HEK293 (cell line): ENCODE results near the gene SBK2.

Experiments
- GFI1B ChIP-seq: fragments of 450-650 bp; formaldehyde crosslinking; IDR thresholded peaks from 2 replicates; pipeline ENCODE4 v1.5.1; 2016; ENCODE audit warnings: missing biosample characterization, missing genetic modification characterization
- KLF7 ChIP-seq: fragments of 450-650 bp; formaldehyde crosslinking; IDR thresholded peaks from 2 replicates; pipeline ENCODE4 v1.5.1; 2016; ENCODE audit warnings: missing biosample characterization, missing genetic modification characterization, borderline replicate concordance
- SP2 ChIP-seq: fragments of 450-650 bp; formaldehyde crosslinking; IDR thresholded peaks from 2 replicates; pipeline ENCODE4 v1.5.1; 2016; ENCODE audit warnings: missing biosample characterization, missing genetic modification characterization
- ZBTB11 ChIP-seq: fragments of 450-650 bp; formaldehyde crosslinking; conservative IDR thresholded peaks from 2 replicates; pipeline ENCODE4 v1.5.1; 2016; ENCODE audit warnings: low read depth, missing biosample characterization, missing genetic modification characterization
- ZBTB6 ChIP-seq: fragments of 450-650 bp; formaldehyde crosslinking; IDR thresholded peaks from 2 replicates; pipeline ENCODE4 v1.5.1; 2017; ENCODE audit warnings: missing biosample characterization, missing genetic modification characterization
- ZFP3 ChIP-seq: fragments of 450-650 bp; formaldehyde crosslinking; IDR thresholded peaks from 2 replicates; pipeline ENCODE4 v1.5.1; 2016; ENCODE audit warnings: low read depth, missing biosample characterization, missing genetic modification characterization
- ZNF112 ChIP-seq: fragments of 450-650 bp; formaldehyde crosslinking; IDR thresholded peaks from 2 replicates; pipeline ENCODE4 v1.5.0; 2017; ENCODE audit warnings: missing biosample characterization, missing genetic modification characterization
- ZNF146 ChIP-seq: fragments of 450-650 bp; formaldehyde crosslinking; IDR thresholded peaks from 2 replicates; pipeline ENCODE4 v1.5.1; 2016; ENCODE audit warnings: missing biosample characterization, missing genetic modification characterization
- ZNF223 ChIP-seq: fragments of 450-650 bp; formaldehyde crosslinking; IDR thresholded peaks from 2 replicates; pipeline ENCODE4 v1.5.1; 2016; ENCODE audit warnings: missing biosample characterization, missing genetic modification characterization
- ZNF274 ChIP-seq, 2 experiments: fragments of 200-500 bp in 1 of 2; fragments of 450-650 bp in 1 of 2; sonication (Bioruptor generic) in 1 of 2; formaldehyde crosslinking in 1 of 2; IDR thresholded peaks; 2 replicates each; pipeline versions ENCODE4 v1.5.1 to v1.6.1; 2014 to 2016; ENCODE audit warnings: borderline replicate concordance in 1 of 2, inconsistent platforms in 1 of 2, low read length in 1 of 2, missing biosample characterization in 1 of 2, missing genetic modification characterization in 1 of 2
- ZNF394 ChIP-seq: fragments of 450-650 bp; formaldehyde crosslinking; IDR thresholded peaks from 2 replicates; pipeline ENCODE4 v1.5.1; 2016; ENCODE audit warnings: missing biosample characterization, missing genetic modification characterization, mild to moderate bottlenecking, moderate library complexity, borderline replicate concordance
- ZNF398 ChIP-seq: fragments of 450-650 bp; formaldehyde crosslinking; IDR thresholded peaks from 2 replicates; pipeline ENCODE4 v1.5.1; 2017; ENCODE audit warnings: missing biosample characterization, missing genetic modification characterization
- ZNF449 ChIP-seq: fragments of 450-650 bp; formaldehyde crosslinking; IDR thresholded peaks from 2 replicates; pipeline ENCODE4 v1.5.1; 2017; ENCODE audit warnings: missing biosample characterization, mild to moderate bottlenecking, missing genetic modification characterization, moderate library complexity
- ZNF621 ChIP-seq: fragments of 450-650 bp; formaldehyde crosslinking; IDR thresholded peaks from 2 replicates; pipeline ENCODE4 v1.5.1; 2017; ENCODE audit warnings: missing biosample characterization, missing genetic modification characterization
- ZNF629 ChIP-seq: fragments of 450-650 bp; formaldehyde crosslinking; IDR thresholded peaks from 2 replicates; pipeline ENCODE4 v1.5.1; 2017; ENCODE audit warnings: missing biosample characterization, missing genetic modification characterization
- ZNF76 ChIP-seq: fragments of 450-650 bp; formaldehyde crosslinking; IDR thresholded peaks from 2 replicates; pipeline ENCODE4; 2016; ENCODE audit warnings: low read depth, missing biosample characterization, missing genetic modification characterization, borderline replicate concordance
- ZNF843 ChIP-seq: fragments of 450-650 bp; formaldehyde crosslinking; IDR thresholded peaks from 2 replicates; pipeline ENCODE4 v1.5.1; 2016; ENCODE audit warnings: missing biosample characterization, missing genetic modification characterization
- ZSCAN30 ChIP-seq: fragments of 450-650 bp; IDR thresholded peaks from 2 replicates; pipeline ENCODE4 v1.5.1; 2018; ENCODE audit warnings: missing biosample characterization, mild to moderate bottlenecking, missing genetic modification characterization, moderate library complexity
- ZXDB ChIP-seq: fragments of 450-650 bp; formaldehyde crosslinking; IDR thresholded peaks from 2 replicates; pipeline ENCODE4 v1.5.1; 2016; ENCODE audit warnings: missing biosample characterization, missing genetic modification characterization

The SBK2 gene

GRCh38 chr19:55580628-55581144 is 43.8 kb upstream of the SBK2 start, which contains the start of gene ZNF579 (continued):
- TF ChIP-seq ZNF843 (tag by site-specific recombination) (peak; percentile 34; the same call in 1 of the 2 replicates), ZNF274 (IDR thresholded peaks at IDR 0.05; ENCODE audit: low read length) (no peak), ZNF274 (tag by site-specific recombination; IDR thresholded peaks at IDR 0.05; ENCODE audit: borderline replicate concordance) (no peak), ZBTB11 (tag by site-specific recombination) (peak; percentile 99), ZNF449 (tag by site-specific recombination) (no peak), ZFP3 (tag by site-specific recombination) (no peak), ZNF621 (tag by site-specific recombination) (no peak), ZNF76 (tag by site-specific recombination) (peak; percentile 31; the same call in 1 of the 2 replicates), ZNF394 (tag by site-specific recombination) (peak; percentile 53; the same call in 1 of the 2 replicates), SP2 (tag by site-specific recombination) (peak; percentile 54), GFI1B (tag by site-specific recombination) (no peak), ZNF398 (tag by site-specific recombination) (peak; percentile 80), ZNF112 (tag by site-specific recombination) (no peak), ZNF223 (tag by site-specific recombination) (no peak), ZBTB6 (tag by site-specific recombination) (0 out of 2 replicates have a peak, but pooled peaks have one; percentile 27), ZSCAN30 (tag by site-specific recombination) (peak; percentile 94), ZNF629 (no peak), KLF7 (tag by site-specific recombination) (0 out of 2 replicates have a peak, but pooled peaks have one; percentile 35), ZXDB (tag by site-specific recombination) (peak; percentile 60), ZNF146 (tag by site-specific recombination) (no peak)
- TF ChIP-seq, all 188 proteins: peak for 51
